HG02885 (cell line): ENCODE results near the gene MCOLN1.
"Not testable (repeated sequence)": the region's sequence is repeated elsewhere in the genome, so short reads cannot be mapped to it uniquely, and the experiment has no call there.

Experiments
- ATAC-seq: cut with Tn5 transposase; IDR thresholded peaks from one replicate; pipeline ENCODE4 v1.9.1; 2021; ENCODE audit warnings: mild to moderate bottlenecking; ENCODE audit not compliant: unreplicated experiment, poor library complexity

MCOLN1 gene

GRCh38 chr19:7562646-7563393 is 40.4 kb downstream of the MCOLN1 start:
- ATAC-seq, result no peak

GRCh38 chr19:7564866-7565265 is 42.4 kb downstream of the MCOLN1 start:
- no peak for ATAC-seq

GRCh38 chr19:7565332-7565731 is 42.9 kb downstream of the MCOLN1 start:
- ATAC-seq, result no peak

GRCh38 chr19:7570761-7571160 is 48.3 kb downstream of the MCOLN1 start:
- no peak for ATAC-seq

GRCh38 chr19:7575434-7576040 is 53.1 kb downstream of the MCOLN1 start:
- no peak for ATAC-seq

- ATAC-seq, result not testable (repeated sequence)
Observed at GRCh38 chr19:7577422-7577821, 55.0 kb downstream of the MCOLN1 start.

GRCh38 chr19:7578127-7578526 is 55.7 kb downstream of the MCOLN1 start:
- no peak for ATAC-seq

GRCh38 chr19:7579182-7579581 is 56.8 kb downstream of the MCOLN1 start:
- no peak for ATAC-seq

GRCh38 chr19:7582446-7582845 is 60.0 kb downstream of the MCOLN1 start:
- ATAC-seq, result no peak
